HG02588 (cell line): ENCODE measurements around the gene PIP.
"Not testable (repeated sequence)": the region's sequence is repeated elsewhere in the genome, so short reads cannot be mapped to it uniquely, and the experiment has no call there.

Experiments used
- ATAC-seq: cut with Tn5 transposase; IDR thresholded peaks from one replicate; pipeline ENCODE4 v1.9.1; 2021; ENCODE audit warnings: mild to moderate bottlenecking, moderate library complexity; ENCODE audit not compliant: unreplicated experiment

The PIP gene

DNA sequence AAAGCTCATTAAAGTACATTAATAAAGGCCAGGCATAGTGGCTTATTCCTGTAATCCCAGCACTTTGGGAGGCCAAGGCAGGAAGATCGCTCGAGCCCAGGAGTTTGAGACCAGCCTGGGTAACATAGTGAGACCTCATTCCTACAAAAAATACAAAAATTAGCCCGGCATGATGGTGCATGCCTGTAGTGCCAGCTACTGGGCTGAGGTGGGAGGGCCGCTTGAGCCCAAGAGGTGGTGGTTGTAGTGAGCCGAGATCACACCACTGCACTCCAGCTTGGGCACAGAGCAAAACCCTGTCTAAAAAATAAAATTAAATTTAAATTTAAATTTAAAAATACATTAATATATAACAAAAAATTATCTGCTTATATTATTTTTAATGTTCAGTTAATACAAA is 44.3 kb downstream of the PIP start:
- no peak for ATAC-seq

DNA sequence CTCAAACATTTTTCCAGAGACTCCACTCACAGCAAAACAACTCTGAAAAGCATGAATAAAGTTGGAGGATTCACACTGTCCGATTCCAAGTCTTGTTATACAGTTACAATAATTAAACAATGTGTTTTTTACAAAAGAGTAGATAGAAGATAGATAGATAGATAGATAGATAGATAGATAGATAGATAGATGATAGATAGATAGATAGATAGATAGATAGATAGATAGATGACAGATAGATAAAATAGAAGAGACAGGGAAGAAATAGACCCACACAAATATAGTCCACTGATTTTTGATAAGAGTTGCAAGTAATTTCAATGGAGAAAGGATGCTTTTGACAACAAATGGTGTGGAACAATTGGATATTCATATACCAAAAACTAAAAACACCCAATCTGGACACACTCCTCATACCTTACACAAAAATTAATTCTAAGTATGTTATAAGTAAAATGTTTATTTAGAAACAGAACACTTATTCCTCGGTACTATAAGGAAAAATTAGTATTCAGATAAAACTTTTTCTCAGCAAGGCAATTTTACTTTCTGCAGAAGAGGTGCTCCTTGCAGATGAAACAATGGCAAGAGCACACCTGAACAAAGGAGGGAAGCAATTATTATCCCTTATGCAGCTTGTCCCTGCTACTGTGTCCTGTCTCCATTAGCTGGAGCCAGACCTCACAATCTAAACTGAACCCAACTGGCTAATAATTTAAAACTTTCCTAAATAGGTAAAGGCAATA is 45.7 kb downstream of the PIP start:
- no peak for ATAC-seq

DNA sequence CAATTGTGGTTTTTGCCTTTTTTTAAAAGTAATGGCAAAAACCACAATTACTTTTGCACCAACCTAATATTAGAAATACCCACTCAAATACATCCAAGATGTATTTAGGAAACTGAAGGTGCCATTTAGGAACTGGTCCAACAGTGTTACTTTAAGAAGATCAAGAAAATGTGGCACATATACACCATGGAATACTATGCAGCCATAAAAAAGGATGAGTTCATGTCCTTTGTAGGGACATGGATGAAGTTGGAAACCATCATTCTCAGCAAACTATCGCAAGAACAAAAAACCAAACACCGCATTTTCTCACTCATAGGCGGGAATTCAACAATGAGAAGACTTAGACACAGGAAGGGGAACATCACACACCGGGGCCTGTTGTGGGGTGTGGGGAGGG is 48.9 kb downstream of the PIP start:
- not testable (repeated sequence) for ATAC-seq

DNA sequence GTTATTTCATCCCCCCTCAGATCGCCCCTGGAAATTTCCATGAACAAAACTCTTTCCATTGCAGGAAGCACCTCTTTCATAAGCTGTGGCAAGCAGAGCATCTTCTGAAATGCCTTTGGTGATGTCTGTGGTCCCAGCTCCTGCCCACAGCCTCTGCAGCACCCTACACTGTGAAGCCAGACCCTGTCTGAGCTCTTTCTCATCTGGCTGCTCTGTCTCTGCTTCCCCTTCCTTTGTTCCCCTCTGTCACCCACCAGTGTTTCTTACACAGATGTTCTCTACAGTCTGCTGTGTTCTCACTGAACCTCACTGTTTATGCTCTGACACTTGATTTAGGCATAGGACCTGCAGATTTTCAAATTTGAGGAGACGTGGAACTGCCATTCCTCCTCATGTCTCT is 49.5 kb downstream of the PIP start:
- no peak for ATAC-seq

GRCh38 chr7:143183024-143183423 is 51.1 kb downstream of the PIP start, which contains the start of gene TAS2R39:
TAS2R39 (plus strand) TSS chr7:143183419; CDS start chr7:143183419, 0 bp downstream.
- no peak for ATAC-seq

DNA sequence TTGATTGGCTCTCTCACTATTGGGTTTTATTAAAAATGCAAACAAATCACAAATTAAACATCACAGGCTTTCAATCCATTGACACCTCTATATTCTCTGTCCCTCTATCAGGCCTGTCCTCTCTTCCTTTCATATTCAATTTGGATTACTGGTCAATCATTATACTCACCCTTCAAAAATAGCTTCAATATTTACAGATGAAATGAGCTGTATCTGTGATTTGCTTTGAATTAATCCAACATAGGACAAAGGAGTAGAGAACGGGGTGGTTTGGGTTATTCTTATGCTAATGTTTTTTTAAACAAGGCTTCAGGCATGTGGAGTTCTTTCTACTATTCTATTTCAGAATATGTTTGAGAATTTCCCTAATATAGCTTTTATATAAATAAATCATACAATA is 53.7 kb downstream of the PIP start:
- ATAC-seq: no peak

DNA sequence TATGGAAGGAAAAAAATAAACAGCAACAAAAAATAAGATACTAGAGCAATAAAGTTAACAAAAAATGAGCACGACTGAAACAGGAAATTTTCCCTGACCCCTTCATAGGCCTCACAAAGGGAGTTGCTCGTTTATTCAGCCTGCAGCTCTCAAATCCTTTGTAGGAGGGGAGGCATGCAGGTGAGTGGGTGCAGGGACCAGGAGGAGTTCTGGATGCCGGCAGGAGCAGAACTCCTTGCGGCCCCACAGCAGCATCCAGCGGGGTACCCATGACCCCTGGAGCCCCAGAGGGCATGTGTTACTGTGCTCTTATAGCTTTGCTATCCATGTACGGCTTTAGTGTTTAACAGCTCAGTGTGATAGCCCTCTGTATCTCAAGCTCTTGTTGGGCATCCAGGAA is 57.1 kb downstream of the PIP start:
- ATAC-seq: no peak
